DOHH2 (cell line): ENCODE results near the gene CNTNAP2.

ENCODE experiments used
- H3F3A ChIP-seq: fragments of 200-600 bp; sonication (generic), shearing (Covaris generic); 2 replicates; pipeline ENCODE4 v1.6.0; 2016; ENCODE audit warnings: antibody characterized with exemption, mild to moderate bottlenecking; ENCODE audit not compliant: control insufficient read depth, insufficient read depth
- H3K27ac ChIP-seq: fragments of 200-600 bp; sonication (generic); 2 replicates; pipeline ENCODE4 v1.5.1; 2014; ENCODE audit warnings: low read depth, mild to moderate bottlenecking, low read length, moderate library complexity
- H3K27me3 ChIP-seq: fragments of 200-600 bp; sonication (generic); 2 replicates; pipeline ENCODE4 v1.6.1; 2014; ENCODE audit warnings: mild to moderate bottlenecking, low read length, mixed read lengths; ENCODE audit not compliant: control insufficient read depth
- H3K36me3 ChIP-seq: fragments of 200-600 bp; sonication (generic); 2 replicates; pipeline ENCODE4 v1.6.1; 2014; ENCODE audit warnings: mild to moderate bottlenecking, low read length, moderate library complexity, mixed read lengths; ENCODE audit not compliant: control insufficient read depth
- H3K4me1 ChIP-seq: fragments of 200-600 bp; sonication (generic); 2 replicates; pipeline ENCODE4 v1.6.1; 2014; ENCODE audit warnings: mild to moderate bottlenecking, low read length, mixed read lengths; ENCODE audit not compliant: control insufficient read depth
- H3K4me2 ChIP-seq: fragments of 200-600 bp; sonication (generic); 2 replicates; pipeline ENCODE4 v1.6.0; 2014; ENCODE audit warnings: mild to moderate bottlenecking, low read length, moderate library complexity
- H3K4me3 ChIP-seq: fragments of 200-600 bp; sonication (generic); 2 replicates; pipeline ENCODE4 v1.5.1; 2014; ENCODE audit warnings: mild to moderate bottlenecking, low read length, mixed read lengths
- H3K79me2 ChIP-seq: fragments of 200-600 bp; sonication (generic); 2 replicates; pipeline ENCODE4 v1.6.1; 2014; ENCODE audit warnings: mild to moderate bottlenecking, low read length, mixed read lengths; ENCODE audit not compliant: control insufficient read depth
- H3K9me2 ChIP-seq: fragments of 200-600 bp; sonication (generic); replicated peaks from 2 replicates; pipeline ENCODE4 v1.6.1; 2014; ENCODE audit warnings: mild to moderate bottlenecking, low read length, mixed read lengths; ENCODE audit not compliant: control insufficient read depth
- H3K9me3 ChIP-seq: fragments of 200-600 bp; sonication (generic); 2 replicates; pipeline ENCODE4 v1.6.1; 2014; ENCODE audit warnings: antibody characterized with exemption, low read length, mixed read lengths; ENCODE audit not compliant: control insufficient read depth, insufficient read depth
- H4K20me1 ChIP-seq: fragments of 200-600 bp; sonication (generic); 2 replicates; pipeline ENCODE4 v1.6.0; 2014; ENCODE audit warnings: low read depth, mild to moderate bottlenecking, antibody characterized with exemption, low read length, moderate library complexity; ENCODE audit not compliant: control insufficient read depth, insufficient read depth
- EZH2phosphoT487 ChIP-seq: fragments of 200-600 bp; sonication (generic); IDR thresholded peaks from 2 replicates; pipeline ENCODE4 v1.6.1; 2017; ENCODE audit warnings: borderline replicate concordance, mild to moderate bottlenecking, antibody characterized with exemption, low read length, moderate library complexity, mixed read lengths
- TF ChIP-seq, protein P1 (sequence below): fragments of 200-600 bp; sonication (generic); IDR thresholded peaks from one replicate; pipeline ENCODE4 v1.5.1; 2014; ENCODE audit warnings: antibody characterized with exemption, mild to moderate bottlenecking, low read depth, low read length; ENCODE audit not compliant: poor library complexity, severe bottlenecking

Gene CNTNAP2

DNA sequence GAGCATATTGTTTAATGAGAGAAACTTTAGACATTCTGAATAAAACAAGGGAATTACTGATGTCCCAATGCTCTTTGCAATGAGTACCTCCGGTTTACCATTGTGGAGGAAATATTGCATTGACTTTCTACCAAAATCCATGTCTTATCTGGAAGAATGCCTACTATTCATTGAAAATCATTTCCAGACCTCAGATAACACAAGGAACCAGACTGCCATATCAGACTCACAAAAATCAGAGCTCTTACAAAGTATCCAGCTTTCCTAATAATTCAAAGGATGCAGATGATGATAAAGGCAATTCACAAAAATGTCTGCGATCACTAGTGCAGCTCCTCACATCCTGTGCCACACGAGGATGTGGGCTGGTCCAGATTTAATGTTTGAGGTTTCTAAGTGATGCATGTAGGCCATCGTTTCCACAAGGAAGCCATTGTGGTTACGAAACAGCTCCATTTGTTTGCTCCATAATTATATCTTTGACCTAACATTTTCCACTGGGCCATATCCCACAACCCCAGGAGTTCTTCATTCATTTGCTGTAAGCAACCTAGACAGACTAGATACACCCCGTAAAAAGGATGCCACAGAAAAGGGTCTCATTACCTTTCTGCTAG lies 1642.8 kb downstream of the CNTNAP2 start:
- no peak overlapping the region for H3K27ac ChIP-seq
- no peak overlapping the region for H3K4me3 ChIP-seq
- no peaks in the 10 kb centered on the region for H3F3A ChIP-seq
- TF ChIP-seq, protein P1, sequence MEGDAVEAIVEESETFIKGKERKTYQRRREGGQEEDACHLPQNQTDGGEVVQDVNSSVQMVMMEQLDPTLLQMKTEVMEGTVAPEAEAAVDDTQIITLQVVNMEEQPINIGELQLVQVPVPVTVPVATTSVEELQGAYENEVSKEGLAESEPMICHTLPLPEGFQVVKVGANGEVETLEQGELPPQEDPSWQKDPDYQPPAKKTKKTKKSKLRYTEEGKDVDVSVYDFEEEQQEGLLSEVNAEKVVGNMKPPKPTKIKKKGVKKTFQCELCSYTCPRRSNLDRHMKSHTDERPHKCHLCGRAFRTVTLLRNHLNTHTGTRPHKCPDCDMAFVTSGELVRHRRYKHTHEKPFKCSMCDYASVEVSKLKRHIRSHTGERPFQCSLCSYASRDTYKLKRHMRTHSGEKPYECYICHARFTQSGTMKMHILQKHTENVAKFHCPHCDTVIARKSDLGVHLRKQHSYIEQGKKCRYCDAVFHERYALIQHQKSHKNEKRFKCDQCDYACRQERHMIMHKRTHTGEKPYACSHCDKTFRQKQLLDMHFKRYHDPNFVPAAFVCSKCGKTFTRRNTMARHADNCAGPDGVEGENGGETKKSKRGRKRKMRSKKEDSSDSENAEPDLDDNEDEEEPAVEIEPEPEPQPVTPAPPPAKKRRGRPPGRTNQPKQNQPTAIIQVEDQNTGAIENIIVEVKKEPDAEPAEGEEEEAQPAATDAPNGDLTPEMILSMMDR = no peak
- no peak for TF ChIP-seq EZH2phosphoT487
- H3K9me3 ChIP-seq = no peaks in the 10 kb centered on the region
- H4K20me1 ChIP-seq = no peaks in the 10 kb centered on the region
- no peaks in the 10 kb centered on the region for H3K4me1 ChIP-seq
- no peak overlapping the region for H3K4me2 ChIP-seq
- no peaks in the 10 kb centered on the region for H3K79me2 ChIP-seq
- no peaks in the 10 kb centered on the region for H3K9me2 ChIP-seq
- no peaks in the 10 kb centered on the region for H3K36me3 ChIP-seq
- no peaks in the 10 kb centered on the region for H3K27me3 ChIP-seq

DNA sequence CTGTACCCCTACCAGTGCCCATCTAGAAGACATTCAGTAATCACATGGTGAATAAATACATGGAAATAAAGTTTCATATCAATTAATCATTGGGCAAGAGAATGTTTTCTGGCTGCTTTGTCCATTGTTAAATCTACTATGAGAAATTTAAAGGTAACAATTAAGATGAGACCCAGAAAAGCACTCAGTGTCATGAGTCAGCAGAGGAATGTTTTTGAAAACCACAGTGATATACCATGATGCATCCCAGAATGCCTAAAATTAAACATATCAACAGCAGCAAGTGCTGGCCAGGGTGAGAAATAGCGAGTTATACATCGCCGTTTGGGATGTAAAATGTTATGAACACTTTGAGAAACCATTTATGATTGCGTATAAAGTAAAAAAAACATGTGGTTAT lies 1648.7 kb downstream of the CNTNAP2 start:
- Histone ChIP-seq H3K36me3 (no peaks in the 10 kb centered on the region), H3K4me2 (no peak overlapping the region), H3K4me3 (no peak overlapping the region), H4K20me1 (no peaks in the 10 kb centered on the region), H3F3A (no peaks in the 10 kb centered on the region), H3K27ac (no peak overlapping the region), H3K79me2 (no peaks in the 10 kb centered on the region), H3K27me3 (no peaks in the 10 kb centered on the region), H3K4me1 (no peaks in the 10 kb centered on the region), H3K9me2 (no peaks in the 10 kb centered on the region), H3K9me3 (no peaks in the 10 kb centered on the region)
- TF ChIP-seq, protein P1 = no peak
- TF ChIP-seq EZH2phosphoT487 = no peak

DNA sequence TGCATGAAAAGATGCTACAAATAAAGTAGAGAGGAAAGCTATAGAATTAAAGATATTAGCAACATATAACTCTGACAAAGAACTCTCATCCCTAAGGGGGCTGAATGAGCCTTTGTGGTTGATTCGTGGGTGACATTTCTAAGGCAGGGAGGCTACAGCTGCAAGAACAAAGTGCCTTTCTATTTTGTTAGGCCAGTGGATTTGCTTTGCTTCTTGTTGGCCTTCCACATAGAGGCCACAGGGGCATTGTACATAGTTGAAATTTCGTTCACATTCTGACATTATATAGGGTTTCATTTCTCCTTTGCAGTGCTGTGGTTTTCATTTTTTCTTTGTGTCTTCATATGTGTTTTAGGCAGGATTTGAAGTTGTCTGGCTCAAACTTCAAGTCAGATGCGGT lies 1654.7 kb downstream of the CNTNAP2 start:
- no peaks in the 10 kb centered on the region for H4K20me1 ChIP-seq
- TF ChIP-seq, protein P1 = no peak
- TF ChIP-seq EZH2phosphoT487 = no peak
- no peaks in the 10 kb centered on the region for H3K4me1 ChIP-seq
- no peak overlapping the region for H3K4me2 ChIP-seq
- no peak overlapping the region for H3K4me3 ChIP-seq
- H3K79me2 ChIP-seq = no peaks in the 10 kb centered on the region
- no peaks in the 10 kb centered on the region for H3K9me2 ChIP-seq
- H3K36me3 ChIP-seq = no peaks in the 10 kb centered on the region
- no peak overlapping the region for H3K27ac ChIP-seq
- no peaks in the 10 kb centered on the region for H3K9me3 ChIP-seq
- no peaks in the 10 kb centered on the region for H3K27me3 ChIP-seq
- no peaks in the 10 kb centered on the region for H3F3A ChIP-seq

DNA sequence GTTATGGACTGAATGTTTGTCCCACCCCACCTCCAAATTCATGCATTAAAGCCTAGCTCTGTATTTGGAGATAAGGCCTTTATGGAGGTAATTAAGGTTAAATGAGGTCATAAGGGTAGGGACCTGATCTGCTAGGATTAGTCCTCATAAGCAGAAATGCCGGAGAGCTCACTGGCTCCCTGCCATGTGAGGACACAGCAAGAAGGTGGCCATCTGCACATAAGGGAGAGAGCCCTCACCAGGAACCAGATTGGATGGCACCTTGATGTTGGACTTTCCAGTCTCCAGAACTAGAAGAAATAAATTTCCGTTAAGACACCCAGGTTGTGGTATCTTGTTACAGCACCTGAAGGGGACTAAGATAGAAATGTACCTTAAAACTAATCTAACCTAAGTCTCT lies 1657.9 kb downstream of the CNTNAP2 start:
- no peak for TF ChIP-seq EZH2phosphoT487
- Histone ChIP-seq H4K20me1 (no peaks in the 10 kb centered on the region), H3K4me2 (no peak overlapping the region), H3K79me2 (no peaks in the 10 kb centered on the region), H3K9me2 (no peaks in the 10 kb centered on the region), H3K27me3 (no peaks in the 10 kb centered on the region), H3K4me1 (no peaks in the 10 kb centered on the region), H3K27ac (no peak overlapping the region), H3F3A (no peaks in the 10 kb centered on the region), H3K36me3 (no peaks in the 10 kb centered on the region), H3K9me3 (no peaks in the 10 kb centered on the region), H3K4me3 (no peak overlapping the region)
